GM23248 (cell line): ENCODE data around the gene TOP1.

Experiments used
- EZH2 ChIP-seq: fragments of 200-600 bp; sonication (generic); IDR thresholded peaks from 2 replicates; pipeline ENCODE4 v1.6.1; 2018; ENCODE audit warnings: antibody characterized with exemption, mild to moderate bottlenecking; ENCODE audit not compliant: insufficient read depth, poor library complexity, severe bottlenecking
- EZH2phosphoT487 ChIP-seq: fragments of 200-600 bp; sonication (generic); IDR thresholded peaks from 2 replicates; pipeline ENCODE4 v1.6.1; 2018; ENCODE audit warnings: antibody characterized with exemption, moderate library complexity, mild to moderate bottlenecking, low read depth; ENCODE audit not compliant: insufficient read depth

GRCh38 chr20:41064377-41064776 lies 35.8 kb downstream of the TOP1 start:
- TF ChIP-seq EZH2phosphoT487 (no peak), EZH2 (no peak)
